Trophoblast cell (in vitro differentiated cells and primary cell): ENCODE measurements around the gene MSRB3.

Experiments used
- DNase-seq, 2 donors: peaks; one replicate each; pipeline ENCODE4 v3.0.0-alpha.2; 2016
- H2AFZ ChIP-seq: 2 replicates; pipeline ENCODE4 v1.6.1; 2013; ENCODE audit warnings: low read length, moderate library complexity, mild to moderate bottlenecking; ENCODE audit not compliant: insufficient read depth, poor library complexity
- H2AK5ac ChIP-seq: 2 replicates; pipeline ENCODE4 v1.6.1; 2013; ENCODE audit warnings: mild to moderate bottlenecking, low read length
- H2BK120ac ChIP-seq: 2 replicates; pipeline ENCODE4 v1.6.1; 2013; ENCODE audit warnings: low read length, mild to moderate bottlenecking, moderate library complexity; ENCODE audit not compliant: insufficient read depth, poor library complexity
- H2BK12ac ChIP-seq: 2 replicates; pipeline ENCODE4 v1.6.1; 2013; ENCODE audit warnings: mild to moderate bottlenecking, low read length, moderate library complexity
- H2BK5ac ChIP-seq: 2 replicates; pipeline ENCODE4 v1.6.1; 2013; ENCODE audit warnings: low read length, low read depth, moderate library complexity, mild to moderate bottlenecking; ENCODE audit not compliant: poor library complexity
- H3K14ac ChIP-seq: 2 replicates; pipeline ENCODE4 v1.6.1; 2013; ENCODE audit warnings: mild to moderate bottlenecking, low read length
- H3K18ac ChIP-seq: 2 replicates; pipeline ENCODE4 v1.6.1; 2013; ENCODE audit warnings: mild to moderate bottlenecking, low read length
- H3K23ac ChIP-seq: 2 replicates; pipeline ENCODE4 v1.6.1; 2013; ENCODE audit warnings: low read length
- H3K27ac ChIP-seq: 2 replicates; pipeline ENCODE4 v1.5.1; 2013; ENCODE audit warnings: low read depth, mild to moderate bottlenecking, inconsistent platforms, low read length, moderate library complexity
- H3K27me3 ChIP-seq: 2 replicates; pipeline ENCODE4 v1.6.1; 2013; ENCODE audit warnings: inconsistent platforms, mild to moderate bottlenecking, low read length, moderate library complexity; ENCODE audit not compliant: insufficient read depth
- H3K36me3 ChIP-seq, 2 experiments: 1 replicate in 1 of 2; 2 replicates in 1 of 2; pipeline ENCODE4 v1.6.1; 2013; ENCODE audit warnings: low read length in 2 of 2, mild to moderate bottlenecking in 2 of 2, moderate library complexity in 1 of 2; ENCODE audit not compliant: insufficient read depth in 2 of 2, control insufficient read depth in 1 of 2
- H3K4ac ChIP-seq: 2 replicates; pipeline ENCODE4 v1.6.1; 2013; ENCODE audit warnings: low read depth, mild to moderate bottlenecking, low read length, moderate library complexity
- H3K4me1 ChIP-seq, 2 experiments: 1 replicate in 1 of 2; 2 replicates in 1 of 2; pipeline ENCODE4 v1.6.1; 2013; ENCODE audit warnings: low read length in 2 of 2, mild to moderate bottlenecking in 2 of 2, moderate library complexity in 1 of 2; ENCODE audit not compliant: insufficient read depth in 2 of 2, control insufficient read depth in 1 of 2
- H3K4me2 ChIP-seq: 2 replicates; pipeline ENCODE4 v1.6.1; 2013; ENCODE audit warnings: inconsistent platforms, mild to moderate bottlenecking, low read length, moderate library complexity
- H3K4me3 ChIP-seq: 2 replicates; pipeline ENCODE4 v1.5.1; 2013; ENCODE audit warnings: mild to moderate bottlenecking, low read depth, low read length, inconsistent platforms
- H3K79me1 ChIP-seq: one replicate; pipeline ENCODE4 v1.6.1; 2013; ENCODE audit warnings: low read length
- H3K79me2 ChIP-seq: 2 replicates; pipeline ENCODE4 v1.6.1; 2013; ENCODE audit warnings: low read length, mild to moderate bottlenecking; ENCODE audit not compliant: control insufficient read depth, insufficient read depth, poor library complexity
- H3K9ac ChIP-seq: 2 replicates; pipeline ENCODE4 v1.6.1; 2013; ENCODE audit warnings: mild to moderate bottlenecking, low read length
- H3K9me3 ChIP-seq: 2 replicates; pipeline ENCODE4 v1.6.1; 2013; ENCODE audit warnings: low read depth, mild to moderate bottlenecking, control low read depth, inconsistent platforms, low read length; ENCODE audit not compliant: insufficient read depth
- H4K12ac ChIP-seq: 2 replicates; pipeline ENCODE4 v1.6.1; 2013; ENCODE audit warnings: low read depth, mild to moderate bottlenecking, low read length, moderate library complexity
- H4K8ac ChIP-seq: 2 replicates; pipeline ENCODE4 v1.6.1; 2013; ENCODE audit warnings: low read depth, mild to moderate bottlenecking, low read length, moderate library complexity
- H4K91ac ChIP-seq: one replicate; pipeline ENCODE4 v1.6.1; 2013; ENCODE audit warnings: low read depth, mild to moderate bottlenecking, low read length, moderate library complexity
- WGBS: extraction: QIAGEN DNeasy Blood & Tissue Kit; methylation state at CpG from one replicate; pipeline ENCODE4 v1.1.7; 2013; ENCODE audit warnings: missing lambda C conversion rate; ENCODE audit not compliant: insufficient read length, insufficient coverage; ENCODE audit errors: extremely low coverage; 5-methylcytosine and 5-hydroxymethylcytosine counted together

The MSRB3 gene

DNA sequence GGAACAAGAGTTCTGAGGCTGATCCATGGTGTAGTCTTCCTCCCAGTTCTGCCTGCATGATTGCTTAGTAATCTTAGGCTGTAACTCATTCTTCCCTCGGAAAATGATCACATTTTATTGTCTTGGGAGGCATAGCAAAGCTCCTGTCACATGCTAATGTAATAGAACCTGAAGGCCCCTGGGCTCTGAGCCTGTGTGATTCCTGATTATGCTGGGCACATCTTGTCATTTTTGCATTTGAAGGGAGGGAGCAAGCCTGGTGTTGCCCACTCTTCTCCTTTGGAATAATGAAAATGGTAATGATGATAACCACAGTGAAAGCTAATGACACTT, 215.4 kb downstream of the MSRB3 start:
- Histone ChIP-seq H3K4me1 (peaks cover 18 to 19% of the 10 kb centered on the region in 2 experiments), H3K4ac (peak overlapping the region; percentile 27), H3K9me3 (no peaks in the 10 kb centered on the region), H3K79me1 (peaks cover 18% of the 10 kb centered on the region), H2BK5ac (no peak overlapping the region), H3K4me2 (no peak overlapping the region), H3K18ac (no peak overlapping the region), H4K12ac (no peak overlapping the region), H3K27ac (no peak overlapping the region), H4K8ac (no peak overlapping the region), H3K36me3 (no peaks in the 10 kb centered on the region), H3K27me3 (no peaks in the 10 kb centered on the region), H2AFZ (no peak overlapping the region), H2AK5ac (no peak overlapping the region), H3K79me2 (no peaks in the 10 kb centered on the region), H3K4me3 (no peak overlapping the region), H2BK120ac (peak overlapping the region; percentile 46), H2BK12ac (peak overlapping the region; percentile 73), H4K91ac (peak overlapping the region; percentile 19), H3K9ac (no peak overlapping the region), H3K23ac (no peak overlapping the region), H3K14ac (peak overlapping the region; percentile 64)
- no CpG with 5 or more reads among the region's 1 CpG for WGBS
- DNase-seq: no peak

DNA sequence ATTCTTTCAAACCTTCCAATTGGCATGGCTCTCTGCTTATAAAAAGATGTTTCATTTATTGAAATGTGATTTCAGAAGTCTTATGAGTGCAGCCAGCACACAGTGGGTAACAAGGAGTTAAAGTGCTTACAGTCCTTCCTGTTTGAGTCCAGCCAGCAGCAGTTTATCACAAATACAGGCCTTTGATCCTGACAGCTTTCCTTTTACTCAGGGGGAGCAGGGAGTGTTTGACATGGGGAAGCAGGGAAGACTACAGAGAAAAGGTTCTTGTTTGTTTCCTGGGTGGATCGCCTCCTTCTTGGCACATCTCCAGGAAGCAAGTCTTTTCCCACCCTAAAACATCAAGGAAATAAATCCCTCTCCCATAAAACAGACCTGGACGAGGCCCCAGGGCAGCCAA, 216.1 kb downstream of the MSRB3 start:
- H2BK5ac ChIP-seq: peak overlapping the region; percentile 68
- peak overlapping the region; percentile 81 for H4K91ac ChIP-seq
- peak overlapping the region; percentile 43 for H3K18ac ChIP-seq
- peak overlapping the region; percentile 24 for H2AK5ac ChIP-seq
- no peaks in the 10 kb centered on the region for H3K9me3 ChIP-seq
- H3K4me2 ChIP-seq: peak overlapping the region; percentile 17
- peak overlapping the region; percentile 92 for H2BK12ac ChIP-seq
- H3K23ac ChIP-seq: no peak overlapping the region
- peak overlapping the region; percentile 18 for H2BK120ac ChIP-seq
- peak overlapping the region; percentile 17 for H2AFZ ChIP-seq
- H3K27me3 ChIP-seq: no peaks in the 10 kb centered on the region
- H3K14ac ChIP-seq: peak overlapping the region; percentile 74
- H3K4me3 ChIP-seq: no peak overlapping the region
- H3K27ac ChIP-seq: peak overlapping the region; percentile 59
- no CpG with 5 or more reads among the region's 2 CpGs for WGBS
- H4K12ac ChIP-seq: no peak overlapping the region
- H4K8ac ChIP-seq: peak overlapping the region; percentile 62
- DNase-seq: no peak
- no peaks in the 10 kb centered on the region for H3K36me3 ChIP-seq
- H3K4me1 ChIP-seq: peaks cover 18 to 19% of the 10 kb centered on the region in 2 experiments
- no peak overlapping the region for H3K4ac ChIP-seq
- H3K9ac ChIP-seq: no peak overlapping the region
- peaks cover 18% of the 10 kb centered on the region for H3K79me1 ChIP-seq
- no peaks in the 10 kb centered on the region for H3K79me2 ChIP-seq

DNA sequence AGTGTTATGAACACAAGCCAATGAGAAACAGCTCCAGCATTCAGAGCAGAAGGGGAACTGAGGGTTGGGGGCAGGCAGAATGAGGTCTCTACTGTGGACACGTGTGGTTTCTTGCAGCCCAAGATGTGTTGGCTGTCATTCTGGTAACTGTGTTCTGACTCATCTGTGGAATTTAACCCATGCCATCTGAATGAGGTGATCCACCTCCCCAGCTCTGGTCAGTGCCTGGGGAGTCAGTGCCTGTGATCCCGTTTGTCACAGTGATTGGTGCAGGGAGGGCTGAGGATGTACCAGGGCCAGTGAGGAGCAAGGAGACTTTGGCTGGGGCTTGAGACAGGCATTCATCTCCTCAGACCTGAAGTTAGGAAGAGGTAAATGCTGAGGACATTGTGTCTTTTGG, 216.8 kb downstream of the MSRB3 start:
- no CpG with 5 or more reads among the region's 2 CpGs for WGBS
- Histone ChIP-seq H3K18ac (peak overlapping the region; percentile 4), H3K9ac (no peak overlapping the region)

DNA sequence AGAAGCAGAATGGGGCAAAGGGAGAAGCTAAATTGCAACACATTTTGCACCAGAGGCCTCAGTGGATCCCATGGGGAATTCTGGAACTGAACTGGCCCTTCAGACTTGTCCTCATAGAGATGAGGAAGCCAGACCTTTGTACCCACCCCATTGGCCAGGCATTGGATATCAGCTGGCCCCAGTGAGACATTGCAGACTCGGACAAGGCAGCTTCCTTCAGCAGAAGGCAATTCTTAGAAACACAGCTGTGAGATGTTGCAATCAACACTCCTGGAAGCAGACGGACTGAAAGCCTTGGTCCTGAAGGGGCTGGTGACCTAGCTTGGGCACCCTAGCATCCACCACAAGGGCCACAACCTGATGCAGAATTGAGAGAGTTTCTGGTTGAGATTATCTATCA, 218.1 kb downstream of the MSRB3 start:
- no peaks in the 10 kb centered on the region for H3K9me3 ChIP-seq
- H3K4me1 ChIP-seq: peaks cover 23 to 30% of the 10 kb centered on the region in 2 experiments
- no peak overlapping the region for H2BK5ac ChIP-seq
- no peak overlapping the region for H2BK120ac ChIP-seq
- peak overlapping the region; percentile 1 for H4K91ac ChIP-seq
- H3K79me2 ChIP-seq: no peaks in the 10 kb centered on the region
- H2AFZ ChIP-seq: no peak overlapping the region
- H3K14ac ChIP-seq: no peak overlapping the region
- no peak overlapping the region for H3K23ac ChIP-seq
- no peak overlapping the region for H3K4ac ChIP-seq
- H4K8ac ChIP-seq: no peak overlapping the region
- no peak overlapping the region for H3K4me2 ChIP-seq
- no CpG with 5 or more reads among the region's 2 CpGs for WGBS
- no peaks in the 10 kb centered on the region for H3K36me3 ChIP-seq
- H2BK12ac ChIP-seq: no peak overlapping the region
- H3K27ac ChIP-seq: no peak overlapping the region
- H3K9ac ChIP-seq: no peak overlapping the region
- H4K12ac ChIP-seq: no peak overlapping the region
- H3K79me1 ChIP-seq: peaks cover 23% of the 10 kb centered on the region
- H3K27me3 ChIP-seq: no peaks in the 10 kb centered on the region
- no peak overlapping the region for H3K18ac ChIP-seq
- H2AK5ac ChIP-seq: no peak overlapping the region
- no peak for DNase-seq
- H3K4me3 ChIP-seq: no peak overlapping the region

More for the DNA sequence above, 216.8 kb downstream of the MSRB3 start:
- Histone ChIP-seq H3K14ac (peak overlapping the region; percentile 44), H3K36me3 (no peaks in the 10 kb centered on the region), H2BK5ac (peak overlapping the region; percentile 33), H2AK5ac (peak overlapping the region; percentile 37), H4K8ac (peak overlapping the region; percentile 62), H3K23ac (no peak overlapping the region), H2BK12ac (peak overlapping the region; percentile 92), H2BK120ac (peak overlapping the region; percentile 23), H3K4ac (peak overlapping the region; percentile 20), H4K91ac (peak overlapping the region; percentile 81), H3K9me3 (no peaks in the 10 kb centered on the region), H3K79me1 (peaks cover 18% of the 10 kb centered on the region), H3K4me2 (no peak overlapping the region), H3K79me2 (no peaks in the 10 kb centered on the region), H3K27ac (peak overlapping the region; percentile 59), H4K12ac (no peak overlapping the region), H2AFZ (no peak overlapping the region), H3K4me1 (peaks cover 19 to 21% of the 10 kb centered on the region in 2 experiments), H3K4me3 (no peak overlapping the region), H3K27me3 (no peaks in the 10 kb centered on the region)
- DNase-seq: peak in 1 of 2 donors; percentile 11
